K562 (cell line): Measurements from ENCODE around the gene HS3ST3A1. TPM values are rescaled to one million over a fixed set of nuclear protein-coding genes. Genes with fewer than 3 reads are reported as not detected.

Source experiments
- ATAC-seq: fragments of 200-7000 bp; cut with Tn5 transposase; 3 replicates; pipeline ENCODE4 v1.9.1; 2020; ENCODE audit warnings: moderate library complexity
- BruUV-seq: library from RNA; stranded (reverse); fragments of 400-500 nt; replicated peaks from 2 replicates; lab custom pipeline; 2021; lab: Mats Ljungman, UMichigan
- CTCF ChIA-PET: fragments of 300-600 bp; formaldehyde crosslinking; extraction: SDS; loops from one replicate; lab custom pipeline; 2021; ENCODE audit warnings: low intra/inter-chr PET ratio; lab: Yijun Ruan, JAX
- POLR2A ChIA-PET: fragments of 300-600, 350-650 bp; sonication (Branson Sonifier 250); formaldehyde crosslinking; extraction: SDS; loops from one replicate; lab custom pipeline; 2021; ENCODE audit warnings: antibody characterized with exemption, inconsistent platforms; lab: Yijun Ruan, JAX
- DNase-seq, 4 experiments: peaks; one replicate each; pipeline versions ENCODE4 v3.0.0 to v3.0.0-alpha.2; 2011 to 2018; ENCODE audit warnings: low spot score in 3 of 4, mixed read lengths in 3 of 4; ENCODE audit errors: extremely low read depth in 1 of 4
- FAIRE-seq: peaks from 2 replicates; lab custom pipeline; 2011; peaks lifted over from hg19 to GRCh38; lab: Jason Lieb, UNC
- H2AFZ ChIP-seq: 2 replicates; pipeline ENCODE4 v1.6.0; 2011; ENCODE audit warnings: low read depth, low read length, control low read depth, inconsistent platforms
- H3K27ac ChIP-seq: fragments of 200-600 bp; 3 replicates; pipeline ENCODE4 v1.8.0; 2011; ENCODE audit warnings: low read depth, mild to moderate bottlenecking, control low read depth, inconsistent platforms, low read length, moderate library complexity, mixed read lengths; ENCODE audit errors: extremely low read depth
- H3K27me3 ChIP-seq, 2 experiments: fragments of 300-600 bp in 1 of 2; 2 replicates in 1 of 2; 3 replicates in 1 of 2; pipeline versions ENCODE4 v1.6.0 to v1.8.0; 2011; ENCODE audit warnings: inconsistent platforms in 2 of 2, low read length in 2 of 2, mild to moderate bottlenecking in 1 of 2, mixed read lengths in 1 of 2, moderate library complexity in 1 of 2; ENCODE audit not compliant: control insufficient read depth in 2 of 2, insufficient read depth in 2 of 2
- H3K36me3 ChIP-seq: fragments of 300-600 bp; 3 replicates; pipeline ENCODE4 v1.8.0; 2011; ENCODE audit warnings: mild to moderate bottlenecking, low read length, inconsistent platforms; ENCODE audit not compliant: control insufficient read depth, insufficient read depth
- H3K4me1 ChIP-seq, 2 experiments: fragments of 200-600 bp in 1 of 2; replicated peaks in 1 of 2; 2 replicates in 1 of 2; 3 replicates in 1 of 2; pipeline versions ENCODE4 v1.5.1 to v1.8.0; 2011; ENCODE audit warnings: inconsistent platforms in 2 of 2, low read length in 2 of 2, mild to moderate bottlenecking in 1 of 2, mixed read lengths in 1 of 2, moderate library complexity in 1 of 2; ENCODE audit not compliant: control insufficient read depth in 2 of 2, insufficient read depth in 2 of 2
- H3K4me2 ChIP-seq: 2 replicates; pipeline ENCODE4 v1.6.1; 2011; ENCODE audit warnings: low read length, control low read depth, inconsistent platforms, mixed read lengths; ENCODE audit not compliant: insufficient read depth
- H3K4me3 ChIP-seq: fragments of 200-600 bp; sonication (generic), shearing (Covaris generic); 2 replicates; pipeline ENCODE4 v1.5.1; 2016; ENCODE audit warnings: control low read depth, inconsistent platforms
- H3K79me2 ChIP-seq: fragments of 200-600 bp; 3 replicates; pipeline ENCODE4 v1.8.0; 2011; ENCODE audit warnings: low read length, inconsistent platforms; ENCODE audit not compliant: control insufficient read depth, insufficient read depth
- H3K9ac ChIP-seq, 2 experiments: 2 replicates each; pipeline versions ENCODE4 v1.6.0 to v1.6.1; 2011; ENCODE audit warnings: low read depth in 2 of 2, low read length in 2 of 2, control low read depth in 1 of 2, inconsistent platforms in 1 of 2, mild to moderate bottlenecking in 1 of 2, mixed read lengths in 1 of 2; ENCODE audit not compliant: insufficient read depth in 1 of 2
- H3K9me1 ChIP-seq: one replicate; pipeline ENCODE4 v1.6.0; 2011; ENCODE audit warnings: inconsistent platforms, mild to moderate bottlenecking, low read length, moderate library complexity; ENCODE audit not compliant: control insufficient read depth, insufficient read depth
- H3K9me3 ChIP-seq: replicated peaks from 2 replicates; pipeline ENCODE4 v1.5.1; 2011; ENCODE audit warnings: low read depth, low read length, inconsistent platforms; ENCODE audit not compliant: control insufficient read depth, insufficient read depth
- H4K20me1 ChIP-seq: replicated peaks from 2 replicates; pipeline ENCODE4 v1.6.1; 2011; ENCODE audit warnings: low read length, inconsistent platforms, mixed read lengths; ENCODE audit not compliant: control insufficient read depth, insufficient read depth
- HDGF ChIP-seq: fragments of 450-650 bp; IDR thresholded peaks from 2 replicates; pipeline ENCODE4 v1.6.1; 2016
- NUFIP1 ChIP-seq: fragments of 450-650 bp; IDR thresholded peaks from 2 replicates; pipeline ENCODE4 v1.6.1; 2018; ENCODE audit not compliant: partially characterized antibody
- ZEB2 ChIP-seq: fragments of 450-650 bp; IDR thresholded peaks from 2 replicates; pipeline ENCODE4 v1.6.1; 2016
- ZNF77 ChIP-seq: fragments of 250-450 bp; sonication (Bioruptor Pico); IDR thresholded peaks from 2 replicates; pipeline ENCODE4 v1.5.0; 2020
- WGBS: fragments of 100-300 bp; shearing (Covaris generic); methylation state at CpG from one replicate; pipeline ENCODE4 v1.1.6; 2016; ENCODE audit warnings: low coverage, mixed read lengths; ENCODE audit not compliant: insufficient coverage; ENCODE audit errors: missing lambda C conversion rate; 5-methylcytosine and 5-hydroxymethylcytosine counted together
- in situ Hi-C: fragments of 300-500 bp; cut with MboI; formaldehyde crosslinking; loops from 4 replicates; pipeline ENCODE4 v1.15.0; 2018; ENCODE audit warnings: inconsistent platforms, mixed read lengths
- intact Hi-C: fragments of 100-400 bp; cut with micrococcal nuclease; formaldehyde crosslinking; loops from 2 replicates; pipeline ENCODE4 v1.14.2; 2022
- polyA plus RNA-seq, 8 experiments: library from polyadenylated mRNA; depleted of rRNA in 4 of 8; stranded (reverse) in 5 of 8; unstranded in 3 of 8; fragments of >200 nt; fragmentation: Nextera tagmentation in 2 of 8; fragmentation: Illumina TruSeq in 1 of 8; extraction: Ambion mirVana in 2 of 8; extraction: Trizol in 1 of 8; gene quantifications; 2 replicates each; pipeline versions ENCODE4 v1.2.1 to v1.2.3, GENCODE V29; 2011 to 2014; ENCODE audit warnings: inconsistent platforms in 1 of 8, missing spikeins in 1 of 8
- total RNA-seq, 7 experiments: library from RNA; depleted of rRNA in 6 of 7; stranded (reverse); fragments of >200 nt in 6 of 7; fragmentation: Illumina TruSeq in 2 of 7; extraction: Trizol in 2 of 7; gene quantifications; 2 replicates each; pipeline versions ENCODE4 v1.2.1 to v1.2.3, GENCODE V29; 2011 to 2021; ENCODE audit warnings: low replicate concordance in 1 of 7
- TF ChIP-seq, protein P1 (sequence below): fragments of 450-650 bp; formaldehyde crosslinking; IDR thresholded peaks from 2 replicates; pipeline ENCODE4 v1.4.0; 2022; ENCODE audit warnings: missing genetic modification characterization
- TF ChIP-seq, protein P2 (sequence below): fragments of 450-650 bp; formaldehyde crosslinking; conservative IDR thresholded peaks from 2 replicates; pipeline ENCODE4 v1.4.0; 2022; ENCODE audit warnings: mild to moderate bottlenecking, missing genetic modification characterization
- TF ChIP-seq, protein P3 (sequence below): fragments of 450-650 bp; IDR thresholded peaks from 2 replicates; pipeline ENCODE4 v1.7.0; 2016; ENCODE audit warnings: borderline replicate concordance
- TF ChIP-seq, protein P4 (sequence below): sonication (generic); formaldehyde crosslinking; IDR thresholded peaks from 2 replicates; pipeline ENCODE4 v1.8.1; 2022; ENCODE audit warnings: missing genetic modification reagents

Gene HS3ST3A1
- total and polyA plus RNA-seq, 9 of the 15 experiments (the other 6 are each of a cell fraction or from before 2014, with no cell fraction given) = 0.25 to 14.8 (median 2.3) TPM

DNA sequence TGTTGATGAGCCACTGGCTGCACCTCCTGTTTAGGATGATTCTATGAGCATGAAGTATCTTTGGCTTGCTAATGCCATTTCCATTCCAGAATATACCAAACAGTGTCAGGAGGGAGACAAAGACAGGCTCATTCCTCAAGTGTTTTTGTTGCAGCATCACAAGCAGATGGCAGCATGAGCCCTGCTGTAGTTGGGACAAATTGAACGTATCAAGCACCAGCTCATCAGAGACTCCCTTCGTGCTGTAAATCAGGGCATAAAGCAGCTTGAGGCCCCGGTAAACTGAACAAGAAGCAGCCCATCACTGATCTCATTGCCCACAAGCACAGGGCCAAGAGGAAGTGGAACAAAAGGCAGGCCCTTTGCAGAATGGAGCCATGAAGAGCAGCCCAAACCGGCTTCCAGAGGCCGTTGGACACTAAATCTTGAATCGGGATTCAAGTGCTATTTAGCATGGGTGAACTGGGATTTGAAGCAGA lies 45.9 kb upstream of the HS3ST3A1 start:
- no TSS peak for BruUV-seq
- DNase-seq = no peak
- Histone ChIP-seq H3K79me2 (no peaks in the 10 kb centered on the region), H3K36me3 (no peaks in the 10 kb centered on the region), H4K20me1 (no peaks in the 10 kb centered on the region), H3K9ac (no peak overlapping the region), H2AFZ (no peak overlapping the region), H3K9me1 (no peaks in the 10 kb centered on the region), H3K4me3 (no peak overlapping the region), H3K9me3 (no peaks in the 10 kb centered on the region), H3K4me1 (no peaks in the 10 kb centered on the region), H3K27ac (no peak overlapping the region), H3K4me2 (no peak overlapping the region), H3K27me3 (peaks cover 0 to 18% of the 10 kb centered on the region in 2 experiments; a peak in 2 of 5 replicates)
- in situ Hi-C loops (no loop called here), intact Hi-C loops (no loop called here)
- TF ChIP-seq, protein P1, sequence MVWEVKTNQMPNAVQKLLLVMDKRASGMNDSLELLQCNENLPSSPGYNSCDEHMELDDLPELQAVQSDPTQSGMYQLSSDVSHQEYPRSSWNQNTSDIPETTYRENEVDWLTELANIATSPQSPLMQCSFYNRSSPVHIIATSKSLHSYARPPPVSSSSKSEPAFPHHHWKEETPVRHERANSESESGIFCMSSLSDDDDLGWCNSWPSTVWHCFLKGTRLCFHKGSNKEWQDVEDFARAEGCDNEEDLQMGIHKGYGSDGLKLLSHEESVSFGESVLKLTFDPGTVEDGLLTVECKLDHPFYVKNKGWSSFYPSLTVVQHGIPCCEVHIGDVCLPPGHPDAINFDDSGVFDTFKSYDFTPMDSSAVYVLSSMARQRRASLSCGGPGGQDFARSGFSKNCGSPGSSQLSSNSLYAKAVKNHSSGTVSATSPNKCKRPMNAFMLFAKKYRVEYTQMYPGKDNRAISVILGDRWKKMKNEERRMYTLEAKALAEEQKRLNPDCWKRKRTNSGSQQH (CRISPR knock-in tag) = no peak
- TF ChIP-seq, protein P2, sequence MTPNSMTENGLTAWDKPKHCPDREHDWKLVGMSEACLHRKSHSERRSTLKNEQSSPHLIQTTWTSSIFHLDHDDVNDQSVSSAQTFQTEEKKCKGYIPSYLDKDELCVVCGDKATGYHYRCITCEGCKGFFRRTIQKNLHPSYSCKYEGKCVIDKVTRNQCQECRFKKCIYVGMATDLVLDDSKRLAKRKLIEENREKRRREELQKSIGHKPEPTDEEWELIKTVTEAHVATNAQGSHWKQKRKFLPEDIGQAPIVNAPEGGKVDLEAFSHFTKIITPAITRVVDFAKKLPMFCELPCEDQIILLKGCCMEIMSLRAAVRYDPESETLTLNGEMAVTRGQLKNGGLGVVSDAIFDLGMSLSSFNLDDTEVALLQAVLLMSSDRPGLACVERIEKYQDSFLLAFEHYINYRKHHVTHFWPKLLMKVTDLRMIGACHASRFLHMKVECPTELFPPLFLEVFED (CRISPR knock-in tag) = no peak
- TF ChIP-seq HDGF (no peak), NUFIP1 (no peak), ZEB2 (no peak), ZNF77 (no peak)
- TF ChIP-seq, protein P3, sequence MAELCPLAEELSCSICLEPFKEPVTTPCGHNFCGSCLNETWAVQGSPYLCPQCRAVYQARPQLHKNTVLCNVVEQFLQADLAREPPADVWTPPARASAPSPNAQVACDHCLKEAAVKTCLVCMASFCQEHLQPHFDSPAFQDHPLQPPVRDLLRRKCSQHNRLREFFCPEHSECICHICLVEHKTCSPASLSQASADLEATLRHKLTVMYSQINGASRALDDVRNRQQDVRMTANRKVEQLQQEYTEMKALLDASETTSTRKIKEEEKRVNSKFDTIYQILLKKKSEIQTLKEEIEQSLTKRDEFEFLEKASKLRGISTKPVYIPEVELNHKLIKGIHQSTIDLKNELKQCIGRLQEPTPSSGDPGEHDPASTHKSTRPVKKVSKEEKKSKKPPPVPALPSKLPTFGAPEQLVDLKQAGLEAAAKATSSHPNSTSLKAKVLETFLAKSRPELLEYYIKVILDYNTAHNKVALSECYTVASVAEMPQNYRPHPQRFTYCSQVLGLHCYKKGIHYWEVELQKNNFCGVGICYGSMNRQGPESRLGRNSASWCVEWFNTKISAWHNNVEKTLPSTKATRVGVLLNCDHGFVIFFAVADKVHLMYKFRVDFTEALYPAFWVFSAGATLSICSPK = no peak
- TF ChIP-seq, protein P4, sequence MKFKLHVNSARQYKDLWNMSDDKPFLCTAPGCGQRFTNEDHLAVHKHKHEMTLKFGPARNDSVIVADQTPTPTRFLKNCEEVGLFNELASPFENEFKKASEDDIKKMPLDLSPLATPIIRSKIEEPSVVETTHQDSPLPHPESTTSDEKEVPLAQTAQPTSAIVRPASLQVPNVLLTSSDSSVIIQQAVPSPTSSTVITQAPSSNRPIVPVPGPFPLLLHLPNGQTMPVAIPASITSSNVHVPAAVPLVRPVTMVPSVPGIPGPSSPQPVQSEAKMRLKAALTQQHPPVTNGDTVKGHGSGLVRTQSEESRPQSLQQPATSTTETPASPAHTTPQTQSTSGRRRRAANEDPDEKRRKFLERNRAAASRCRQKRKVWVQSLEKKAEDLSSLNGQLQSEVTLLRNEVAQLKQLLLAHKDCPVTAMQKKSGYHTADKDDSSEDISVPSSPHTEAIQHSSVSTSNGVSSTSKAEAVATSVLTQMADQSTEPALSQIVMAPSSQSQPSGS = no peak
- ChIA-PET CTCF (no interaction called here), POLR2A (interaction anchor here (0.6 kb wide), 1 partner anchor 104 kb away, joined by 3 read pairs; no protein-coding TSS in a partner anchor)
- no peak for FAIRE-seq
- no peak for ATAC-seq
- 0% methylated on average over 5 of the region's 6 CpGs for WGBS
